ENCODE data around the gene DEPDC5. TPM values are rescaled to one million over a fixed set of nuclear protein-coding genes. Genes with fewer than 3 reads are reported as not detected.

Gene DEPDC5
- total RNA-seq, 1 donor from 2014 or later: 13.6 TPM

GRCh38 chr22:31950226-31950625 lies 196.4 kb downstream of the DEPDC5 start:
- Histone ChIP-seq H3K36me3 (ENCODE audit: control insufficient read depth, insufficient read depth, low read length) (no peaks in the 10 kb centered on the region), H3K27me3 (ENCODE audit: control insufficient read depth, insufficient read depth, low read length) (no peaks in the 10 kb centered on the region), H3K4me3 (ENCODE audit: low read depth, low read length) (no peak overlapping the region)
- no peak for TF ChIP-seq CTCF (IDR thresholded peaks at IDR 0.05; ENCODE audit: insufficient read depth, low read length, poor library complexity, severe bottlenecking)
- DNase-seq (ENCODE audit: low read depth): no peak

GRCh38 chr22:31951194-31952093 lies 197.6 kb downstream of the DEPDC5 start:
- H3K4me3 ChIP-seq (ENCODE audit: low read depth, low read length): no peak overlapping the region
- TF ChIP-seq CTCF (IDR thresholded peaks at IDR 0.05; ENCODE audit: insufficient read depth, low read length, poor library complexity, severe bottlenecking): no peak
- H3K36me3 ChIP-seq (ENCODE audit: control insufficient read depth, insufficient read depth, low read length): peaks cover under 1% of the 10 kb centered on the region
- H3K27me3 ChIP-seq (ENCODE audit: control insufficient read depth, insufficient read depth, low read length): no peaks in the 10 kb centered on the region
- no peak for DNase-seq (ENCODE audit: low read depth)

- H3K27me3 ChIP-seq (ENCODE audit: control insufficient read depth, insufficient read depth, low read length): no peaks in the 10 kb centered on the region
- DNase-seq (ENCODE audit: low read depth): no peak
- no peak for TF ChIP-seq CTCF (IDR thresholded peaks at IDR 0.05; ENCODE audit: insufficient read depth, low read length, poor library complexity, severe bottlenecking)
- H3K4me3 ChIP-seq (ENCODE audit: low read depth, low read length): no peak overlapping the region
- peaks cover 2% of the 10 kb centered on the region for H3K36me3 ChIP-seq (ENCODE audit: control insufficient read depth, insufficient read depth, low read length)
Observed at GRCh38 chr22:31952094-31952401, 198.2 kb downstream of the DEPDC5 start.

- no peak for TF ChIP-seq CTCF (IDR thresholded peaks at IDR 0.05; ENCODE audit: insufficient read depth, low read length, poor library complexity, severe bottlenecking)
- H3K27me3 ChIP-seq (ENCODE audit: control insufficient read depth, insufficient read depth, low read length): no peaks in the 10 kb centered on the region
- H3K36me3 ChIP-seq (ENCODE audit: control insufficient read depth, insufficient read depth, low read length): peaks cover 2% of the 10 kb centered on the region
- no peak overlapping the region for H3K4me3 ChIP-seq (ENCODE audit: low read depth, low read length)
- DNase-seq (ENCODE audit: low read depth): no peak
Observed at GRCh38 chr22:31952472-31952871, 198.7 kb downstream of the DEPDC5 start.

GRCh38 chr22:31953261-31953660 lies 199.4 kb downstream of the DEPDC5 start:
- no peak for TF ChIP-seq CTCF (IDR thresholded peaks at IDR 0.05; ENCODE audit: insufficient read depth, low read length, poor library complexity, severe bottlenecking)
- Histone ChIP-seq H3K27me3 (ENCODE audit: control insufficient read depth, insufficient read depth, low read length) (no peaks in the 10 kb centered on the region), H3K36me3 (ENCODE audit: control insufficient read depth, insufficient read depth, low read length) (peaks cover 2% of the 10 kb centered on the region), H3K4me3 (ENCODE audit: low read depth, low read length) (no peak overlapping the region)
- no peak for DNase-seq (ENCODE audit: low read depth)

All from kidney epithelial cell (primary cell).